ENCODE data around the gene S100A5.
"Not testable (repeated sequence)": the region's sequence is repeated elsewhere in the genome, so short reads cannot be mapped to it uniquely, and the experiment has no call there.

Gene S100A5

DNA sequence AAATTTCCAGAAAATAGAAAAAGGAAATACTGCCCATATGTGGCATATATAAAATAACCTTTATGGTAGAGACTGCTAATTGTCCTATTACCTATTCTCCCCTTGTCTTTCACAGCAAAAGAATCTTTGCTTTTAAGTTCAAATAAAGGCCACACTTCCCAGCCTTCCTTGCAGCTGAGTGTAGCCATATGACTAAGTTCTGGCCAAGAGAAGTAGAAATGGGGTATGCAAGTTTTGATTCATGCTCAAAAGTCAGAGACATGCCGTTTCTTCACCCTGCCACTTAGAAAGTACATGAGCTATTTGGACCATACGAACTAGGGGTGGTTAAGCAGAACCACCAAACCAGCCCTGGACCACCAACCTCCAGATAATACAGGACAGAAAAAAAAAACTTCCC lies 43.2 kb upstream of the S100A5 start:
- ChIA-PET POLR2A (interaction anchor here (1.0 to 4.1 kb wide), 2 partner anchors 43 to 50 kb away, joined by 4 to 17 read pairs; partner anchors contain the start of genes CHTOP, S100A1 and S100A13), CTCF (interaction anchor here (0.8 to 1.5 kb wide), 3 partner anchors 44 to 51 kb away, joined by 4 to 6 read pairs (median 4); partner anchors contain the start of gene CHTOP)
- TF ChIP-seq FOXM1 (IDR thresholded peaks at IDR 0.05; ENCODE audit: borderline replicate concordance) (no peak), NFRKB (IDR thresholded peaks at IDR 0.05) (no peak), ELF4 (IDR thresholded peaks at IDR 0.05) (no peak), SP1 (IDR thresholded peaks at IDR 0.05) (no peak), ZNF384 (IDR thresholded peaks at IDR 0.05) (no peak), TARDBP (IDR thresholded peaks at IDR 0.05) (no peak), L3MBTL2 (conservative IDR thresholded peaks at IDR 0.05) (no peak), FOXA1 (IDR thresholded peaks at IDR 0.05) (no peak), SUZ12 (IDR thresholded peaks at IDR 0.05) (no peak), LEF1 (IDR thresholded peaks at IDR 0.05; ENCODE audit: borderline replicate concordance) (no peak), BHLHE40 (IDR thresholded peaks at IDR 0.05; ENCODE audit: borderline replicate concordance) (no peak), HDGF (IDR thresholded peaks at IDR 0.05; ENCODE audit: borderline replicate concordance) (no peak), FOXK2 (IDR thresholded peaks at IDR 0.05) (no peak), ARNT (IDR thresholded peaks at IDR 0.05) (no peak), CTBP1 (IDR thresholded peaks at IDR 0.05; ENCODE audit: borderline replicate concordance) (no peak)
- TF ChIP-seq, protein P1, sequence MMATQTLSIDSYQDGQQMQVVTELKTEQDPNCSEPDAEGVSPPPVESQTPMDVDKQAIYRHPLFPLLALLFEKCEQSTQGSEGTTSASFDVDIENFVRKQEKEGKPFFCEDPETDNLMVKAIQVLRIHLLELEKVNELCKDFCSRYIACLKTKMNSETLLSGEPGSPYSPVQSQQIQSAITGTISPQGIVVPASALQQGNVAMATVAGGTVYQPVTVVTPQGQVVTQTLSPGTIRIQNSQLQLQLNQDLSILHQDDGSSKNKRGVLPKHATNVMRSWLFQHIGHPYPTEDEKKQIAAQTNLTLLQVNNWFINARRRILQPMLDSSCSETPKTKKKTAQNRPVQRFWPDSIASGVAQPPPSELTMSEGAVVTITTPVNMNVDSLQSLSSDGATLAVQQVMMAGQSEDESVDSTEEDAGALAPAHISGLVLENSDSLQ (IDR thresholded peaks at IDR 0.05), result no peak
- DNase-seq (ENCODE audit: extremely low spot score), result no peak

DNA sequence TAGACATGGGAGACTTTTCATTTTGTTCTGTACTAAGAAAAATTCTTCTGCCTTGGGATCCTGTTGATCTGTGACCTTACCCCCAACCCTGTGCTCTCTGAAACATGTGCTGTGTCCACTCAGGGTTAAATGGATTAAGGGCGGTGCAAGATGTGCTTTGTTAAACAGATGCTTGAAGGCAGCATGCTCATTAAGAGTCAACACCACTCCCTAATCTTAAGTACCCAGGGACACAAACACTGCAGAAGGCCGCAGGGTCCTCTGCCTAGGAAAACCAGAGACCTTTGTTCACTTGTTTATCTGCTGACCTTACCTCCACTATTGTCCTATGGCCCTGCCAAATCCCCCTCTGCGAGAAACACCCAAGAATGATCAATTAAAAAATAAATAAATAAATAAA lies 42.8 kb upstream of the S100A5 start:
- CTCF ChIA-PET; DNase-seq (ENCODE audit: extremely low spot score): not testable (repeated sequence)
- POLR2A ChIA-PET, result interaction anchor here (4.1 kb wide), 1 partner anchor 44 kb away, joined by 17 read pairs; the partner anchor contains the start of genes S100A1 and S100A13

DNA sequence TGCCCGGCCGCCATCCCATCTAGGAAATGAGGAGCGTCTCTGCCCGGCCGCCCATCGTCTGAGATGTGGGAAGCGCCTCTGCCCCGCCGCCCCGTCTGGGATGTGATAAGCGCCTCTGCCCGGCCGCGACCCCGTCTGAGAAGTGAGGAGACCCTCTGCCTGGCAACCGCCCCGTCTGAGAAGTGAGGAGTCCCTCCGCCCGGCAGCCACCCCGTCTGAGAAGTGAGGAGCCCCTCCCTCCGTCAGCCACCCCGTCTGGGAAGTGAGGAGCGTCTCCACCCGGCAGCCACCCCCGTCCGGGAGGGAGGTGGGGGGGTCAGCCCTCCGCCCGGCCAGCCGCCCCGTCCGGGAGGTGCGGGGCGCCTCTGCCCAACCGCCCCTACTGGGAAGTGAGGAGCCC lies 42.1 kb upstream of the S100A5 start:
- DNase-seq (ENCODE audit: extremely low spot score); POLR2A ChIA-PET; CTCF ChIA-PET: not testable (repeated sequence)

DNA sequence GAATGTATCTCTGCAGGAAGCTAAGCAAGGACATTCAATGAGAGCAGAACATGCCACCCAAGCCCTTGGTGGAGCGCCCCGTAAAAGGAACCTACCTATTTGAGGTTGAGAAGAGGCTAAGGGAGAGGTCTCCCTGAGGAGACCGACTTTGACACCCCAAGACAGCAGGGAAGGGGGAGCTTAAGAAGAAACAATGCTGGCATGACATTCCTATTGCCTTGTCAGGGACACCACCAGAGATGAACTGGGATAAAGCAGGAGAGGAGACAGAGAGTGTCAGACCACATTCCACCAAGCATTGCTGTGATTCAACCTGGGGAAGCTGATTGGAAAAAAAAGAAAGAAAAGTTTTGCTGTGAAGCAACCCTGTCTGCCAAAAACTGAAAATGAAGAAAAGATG lies 38.2 kb upstream of the S100A5 start:
- TF ChIP-seq BHLHE40 (IDR thresholded peaks at IDR 0.05; ENCODE audit: borderline replicate concordance), result no peak
- no peak for TF ChIP-seq TARDBP (IDR thresholded peaks at IDR 0.05)
- no peak for TF ChIP-seq SP1 (IDR thresholded peaks at IDR 0.05)
- no peak for TF ChIP-seq ELF4 (IDR thresholded peaks at IDR 0.05)
- TF ChIP-seq CTBP1 (IDR thresholded peaks at IDR 0.05; ENCODE audit: borderline replicate concordance), result no peak
- no peak for TF ChIP-seq ARNT (IDR thresholded peaks at IDR 0.05)
- no peak for TF ChIP-seq ZNF384 (IDR thresholded peaks at IDR 0.05)
- no peak for TF ChIP-seq FOXA1 (IDR thresholded peaks at IDR 0.05)
- no peak for TF ChIP-seq HDGF (IDR thresholded peaks at IDR 0.05; ENCODE audit: borderline replicate concordance)
- no peak for TF ChIP-seq FOXK2 (IDR thresholded peaks at IDR 0.05)
- TF ChIP-seq FOXM1 (IDR thresholded peaks at IDR 0.05; ENCODE audit: borderline replicate concordance), result no peak
- TF ChIP-seq L3MBTL2 (conservative IDR thresholded peaks at IDR 0.05), result no peak
- TF ChIP-seq LEF1 (IDR thresholded peaks at IDR 0.05; ENCODE audit: borderline replicate concordance), result no peak
- TF ChIP-seq, protein P1 (IDR thresholded peaks at IDR 0.05), result no peak
- no peak for TF ChIP-seq NFRKB (IDR thresholded peaks at IDR 0.05)
- no peak for TF ChIP-seq SUZ12 (IDR thresholded peaks at IDR 0.05)
- CTCF ChIA-PET, result interaction anchor here (2.7 kb wide), 1 partner anchor 46 kb away, joined by 11 read pairs; no protein-coding TSS in a partner anchor
- DNase-seq (ENCODE audit: extremely low spot score), result no peak
- POLR2A ChIA-PET, result interaction anchor here (3.9 kb wide), 1 partner anchor 55 kb away, joined by 20 read pairs; the partner anchor contains the start of gene CHTOP

DNA sequence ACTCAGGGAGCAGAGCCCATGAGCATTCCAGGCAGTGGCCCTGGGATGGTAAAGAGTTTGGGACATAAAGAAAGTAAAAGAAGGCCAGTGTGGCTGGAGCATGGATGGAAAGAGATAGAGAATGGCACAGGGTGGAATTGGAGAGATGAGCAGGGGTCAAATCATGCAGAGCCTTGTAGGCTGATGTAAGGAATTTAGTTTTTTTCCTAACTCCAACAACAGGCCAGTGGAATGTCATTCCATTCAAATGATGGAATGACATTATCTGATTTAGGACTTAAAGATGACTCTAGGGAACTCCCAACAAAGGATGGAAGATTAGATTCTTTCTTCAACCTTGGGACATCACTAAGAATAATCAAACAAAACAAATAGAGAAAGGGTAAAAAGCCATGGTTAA lies 37.8 kb upstream of the S100A5 start:
- TF ChIP-seq SP1 (IDR thresholded peaks at IDR 0.05) (no peak), HDGF (IDR thresholded peaks at IDR 0.05; ENCODE audit: borderline replicate concordance) (no peak), FOXK2 (IDR thresholded peaks at IDR 0.05) (no peak)
- POLR2A ChIA-PET, result interaction anchor here (0.9 to 3.9 kb wide), 3 partner anchors 34 to 56 kb away, joined by 3 to 20 read pairs (median 15); partner anchors contain the start of genes CHTOP and S100A13
- CTCF ChIA-PET, result interaction anchor here (1.8 to 2.7 kb wide), 2 partner anchors 10 to 46 kb away, joined by 8 to 11 read pairs; no protein-coding TSS in a partner anchor
- DNase-seq (ENCODE audit: extremely low spot score), result no peak

DNA sequence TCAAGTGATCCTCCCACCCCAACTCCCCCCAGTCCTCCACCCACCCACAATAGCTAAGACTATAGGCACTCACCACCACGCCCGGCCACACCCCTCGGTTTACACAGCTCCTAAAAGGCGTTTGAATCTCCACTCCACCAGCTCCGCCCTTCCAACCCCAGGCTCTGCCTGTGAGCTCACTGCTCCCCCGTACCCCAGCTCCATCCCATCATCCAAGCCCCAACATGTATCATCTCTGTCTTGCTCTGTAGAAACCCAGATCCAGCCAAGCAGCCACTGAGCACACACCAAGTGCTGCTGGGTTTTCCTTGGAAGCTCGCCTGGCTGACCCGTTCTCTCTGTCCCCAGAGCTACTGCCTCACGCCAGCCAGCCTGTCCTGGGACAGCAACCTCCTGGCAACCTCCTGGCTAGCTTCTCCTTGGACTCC lies 36.9 kb upstream of the S100A5 start:
- CTCF ChIA-PET, result interaction anchor here (0.7 to 2.7 kb wide), 5 partner anchors 9 to 67 kb away, joined by 8 to 12 read pairs (median 9); partner anchors contain the start of gene S100A13
- no peak for DNase-seq (ENCODE audit: extremely low spot score)
- POLR2A ChIA-PET, result interaction anchor here (0.9 to 3.9 kb wide), 7 partner anchors 8 to 413 kb away, joined by 3 to 20 read pairs (median 3); partner anchors contain the start of genes CHTOP, RPS27 and S100A13
- TF ChIP-seq CTBP1 (IDR thresholded peaks at IDR 0.05; ENCODE audit: borderline replicate concordance) (no peak), ELF4 (IDR thresholded peaks at IDR 0.05) (no peak), HDGF (IDR thresholded peaks at IDR 0.05; ENCODE audit: borderline replicate concordance) (no peak), ZNF384 (IDR thresholded peaks at IDR 0.05) (no peak), TARDBP (IDR thresholded peaks at IDR 0.05) (no peak), SP1 (IDR thresholded peaks at IDR 0.05) (no peak), L3MBTL2 (conservative IDR thresholded peaks at IDR 0.05) (no peak), LEF1 (IDR thresholded peaks at IDR 0.05; ENCODE audit: borderline replicate concordance) (no peak)
- TF ChIP-seq, protein P1 (IDR thresholded peaks at IDR 0.05), result no peak

All from HEK293T (cell line).